Dedifferentiated amniotic fluid mesenchymal stem cell (primary cell): Measurements from ENCODE around the gene COL5A3.
"Not testable (repeated sequence)": the region's sequence is repeated elsewhere in the genome, so short reads cannot be mapped to it uniquely, and the experiment has no call there.

Experiments used
- DNase-seq: peaks from one replicate; pipeline ENCODE4 v3.0.0-alpha.2; 2016; ENCODE audit errors: extremely low spot score

Gene COL5A3

GRCh38 chr19:9937001-9937411, 73.3 kb downstream of the COL5A3 start:
- no peak for DNase-seq

- DNase-seq = no peak
Observed at GRCh38 chr19:9936326-9937000, 73.8 kb downstream of the COL5A3 start, which contains the start of gene OLFM2. Gene OLFM2, minus strand, starts transcription at chr19:9936515. Its CDS starts 149 bp downstream, at chr19:9936366.

- no peak for DNase-seq
Observed at GRCh38 chr19:9935506-9936325, 74.6 kb downstream of the COL5A3 start.

- peak; percentile 76 for DNase-seq
Observed at GRCh38 chr19:9934132-9934950, 76.0 kb downstream of the COL5A3 start.

GRCh38 chr19:9932835-9933234, 77.5 kb downstream of the COL5A3 start:
- no peak for DNase-seq

- no peak for DNase-seq
Observed at GRCh38 chr19:9931629-9932028, 78.7 kb downstream of the COL5A3 start.

- DNase-seq = no peak
Observed at GRCh38 chr19:9923440-9923839, 86.9 kb downstream of the COL5A3 start.

- not testable (repeated sequence) for DNase-seq
Observed at GRCh38 chr19:9922782-9923379, 87.4 kb downstream of the COL5A3 start.

- DNase-seq = no peak
Observed at GRCh38 chr19:9917321-9917720, 93.0 kb downstream of the COL5A3 start.

GRCh38 chr19:9916719-9917118, 93.6 kb downstream of the COL5A3 start:
- DNase-seq = no peak

GRCh38 chr19:9914315-9915207, 95.7 kb downstream of the COL5A3 start:
- peak; percentile 65 for DNase-seq

- DNase-seq = no peak
Observed at GRCh38 chr19:9914001-9914314, 96.3 kb downstream of the COL5A3 start.

GRCh38 chr19:9913237-9914000, 96.9 kb downstream of the COL5A3 start:
- no peak for DNase-seq

- DNase-seq = no peak
Observed at GRCh38 chr19:9912551-9913236, 97.6 kb downstream of the COL5A3 start.

GRCh38 chr19:9911524-9912185, 98.6 kb downstream of the COL5A3 start:
- DNase-seq = no peak

- no peak for DNase-seq
Observed at GRCh38 chr19:9910625-9911024, 99.7 kb downstream of the COL5A3 start.
